ENCODE data around the gene METTL6.

The METTL6 gene

GRCh38 chr3:15467227-15468181 lies 40.2 kb upstream of the METTL6 start:
- Histone ChIP-seq H3K36me3 (replicated peaks; ENCODE audit: insufficient read depth, low read length) (no peaks in the 10 kb centered on the region), H3K27me3 (replicated peaks; ENCODE audit: insufficient read depth, low read length) (no peaks in the 10 kb centered on the region), H3K4me3 (ENCODE audit: low read length) (no peak overlapping the region), H4K20me1 (ENCODE audit: insufficient read depth, low read length) (no peaks in the 10 kb centered on the region), H2AFZ (ENCODE audit: low read length) (no peak overlapping the region), H3K9me2 (replicated peaks; ENCODE audit: insufficient read depth, low read length) (no peaks in the 10 kb centered on the region), H3K27ac (ENCODE audit: low read length) (no peak overlapping the region), H3K4me2 (ENCODE audit: low read depth, low read length) (no peak overlapping the region), H3K9me3 (replicated peaks; ENCODE audit: insufficient read depth, low read length) (no peaks in the 10 kb centered on the region), H3F3A (ENCODE audit: insufficient read depth, low read length) (no peaks in the 10 kb centered on the region), H3K4me1 (ENCODE audit: low read length) (no peaks in the 10 kb centered on the region), H3K9ac (ENCODE audit: low read length) (no peak overlapping the region), H3K79me2 (ENCODE audit: low read length) (no peaks in the 10 kb centered on the region)
- no peak for TF ChIP-seq EZH2phosphoT487 (IDR thresholded peaks at IDR 0.05; ENCODE audit: low read length)
- no peak for TF ChIP-seq EZH2 (optimal IDR thresholded peaks at IDR 0.05; ENCODE audit: low read depth, low read length)
- TF ChIP-seq CTCF (IDR thresholded peaks at IDR 0.05; ENCODE audit: low read length), result no peak
- DNase-seq, result no peak

- Histone ChIP-seq H4K20me1 (ENCODE audit: insufficient read depth, low read length) (no peaks in the 10 kb centered on the region), H3K27ac (ENCODE audit: low read length) (no peak overlapping the region), H3K36me3 (replicated peaks; ENCODE audit: insufficient read depth, low read length) (no peaks in the 10 kb centered on the region), H3K9me2 (replicated peaks; ENCODE audit: insufficient read depth, low read length) (no peaks in the 10 kb centered on the region), H3K4me2 (ENCODE audit: low read depth, low read length) (no peak overlapping the region), H3K9ac (ENCODE audit: low read length) (no peak overlapping the region), H3K27me3 (replicated peaks; ENCODE audit: insufficient read depth, low read length) (no peaks in the 10 kb centered on the region), H2AFZ (ENCODE audit: low read length) (no peak overlapping the region), H3K9me3 (replicated peaks; ENCODE audit: insufficient read depth, low read length) (no peaks in the 10 kb centered on the region), H3F3A (ENCODE audit: insufficient read depth, low read length) (no peaks in the 10 kb centered on the region), H3K79me2 (ENCODE audit: low read length) (no peaks in the 10 kb centered on the region), H3K4me3 (ENCODE audit: low read length) (no peak overlapping the region), H3K4me1 (ENCODE audit: low read length) (peaks cover 6% of the 10 kb centered on the region)
- TF ChIP-seq EZH2 (optimal IDR thresholded peaks at IDR 0.05; ENCODE audit: low read depth, low read length) (no peak), CTCF (IDR thresholded peaks at IDR 0.05; ENCODE audit: low read length) (no peak), EZH2phosphoT487 (IDR thresholded peaks at IDR 0.05; ENCODE audit: low read length) (no peak)
- no peak for DNase-seq
Measured at GRCh38 chr3:15465876-15466585, 38.7 kb upstream of the METTL6 start.

- Histone ChIP-seq H3K4me1 (ENCODE audit: low read length) (peaks cover 12% of the 10 kb centered on the region), H3K27me3 (replicated peaks; ENCODE audit: insufficient read depth, low read length) (no peaks in the 10 kb centered on the region), H3K9ac (ENCODE audit: low read length) (no peak overlapping the region), H3K79me2 (ENCODE audit: low read length) (no peaks in the 10 kb centered on the region), H3K9me3 (replicated peaks; ENCODE audit: insufficient read depth, low read length) (no peaks in the 10 kb centered on the region), H3K9me2 (replicated peaks; ENCODE audit: insufficient read depth, low read length) (no peaks in the 10 kb centered on the region), H3K4me2 (ENCODE audit: low read depth, low read length) (no peak overlapping the region), H4K20me1 (ENCODE audit: insufficient read depth, low read length) (no peaks in the 10 kb centered on the region), H3K27ac (ENCODE audit: low read length) (no peak overlapping the region), H3F3A (ENCODE audit: insufficient read depth, low read length) (no peaks in the 10 kb centered on the region), H2AFZ (ENCODE audit: low read length) (no peak overlapping the region), H3K36me3 (replicated peaks; ENCODE audit: insufficient read depth, low read length) (no peaks in the 10 kb centered on the region), H3K4me3 (ENCODE audit: low read length) (no peak overlapping the region)
- TF ChIP-seq EZH2 (optimal IDR thresholded peaks at IDR 0.05; ENCODE audit: low read depth, low read length) (no peak), CTCF (IDR thresholded peaks at IDR 0.05; ENCODE audit: low read length) (no peak), EZH2phosphoT487 (IDR thresholded peaks at IDR 0.05; ENCODE audit: low read length) (no peak)
- DNase-seq, result no peak
Measured at GRCh38 chr3:15462451-15462850, 35.1 kb upstream of the METTL6 start.
